Dedifferentiated amniotic fluid mesenchymal stem cell (primary cell): Measurements from ENCODE around the gene GSTM2.
A peak's percentile ranks its signal among the peaks of the same experiment; 100 is the strongest.
"Not testable (repeated sequence)": the region's sequence is repeated elsewhere in the genome, so short reads cannot be mapped to it uniquely, and the experiment has no call there.

Experiments
- DNase-seq: peaks from one replicate; pipeline ENCODE4 v3.0.0-alpha.2; 2016; ENCODE audit errors: extremely low spot score

GSTM2 gene

GRCh38 chr1:109643385-109644230, 24.2 kb upstream of the GSTM2 start:
- peak; percentile 15 for DNase-seq

- DNase-seq, result no peak
Measured at GRCh38 chr1:109644670-109645069, 23.2 kb upstream of the GSTM2 start.

- DNase-seq, result peak; percentile 41
Measured at GRCh38 chr1:109649491-109649914, 18.4 kb upstream of the GSTM2 start.

- peak; percentile 9 for DNase-seq
Measured at GRCh38 chr1:109650609-109651008, 17.2 kb upstream of the GSTM2 start.

GRCh38 chr1:109652402-109652801, 15.5 kb upstream of the GSTM2 start:
- peak; percentile 7 for DNase-seq

- DNase-seq, result peak; percentile 8
Measured at GRCh38 chr1:109653306-109653705, 14.6 kb upstream of the GSTM2 start.

GRCh38 chr1:109654519-109654918, 13.3 kb upstream of the GSTM2 start:
- no peak for DNase-seq

GRCh38 chr1:109655615-109656519, 12.0 kb upstream of the GSTM2 start, which contains the start of gene GSTM4:
Gene GSTM4, plus strand, starts transcription at chr1:109656099. Its CDS starts 291 bp downstream, at chr1:109656390.
- DNase-seq, result peak; percentile 62

GRCh38 chr1:109657395-109657794, 10.5 kb upstream of the GSTM2 start:
- peak; percentile 4 for DNase-seq

- peak; percentile 9 for DNase-seq
Measured at GRCh38 chr1:109657970-109658369, 9.9 kb upstream of the GSTM2 start.

- DNase-seq, result peak; percentile 13
Measured at GRCh38 chr1:109658533-109659042, 9.3 kb upstream of the GSTM2 start.

GRCh38 chr1:109659145-109659544, 8.7 kb upstream of the GSTM2 start:
- peak; percentile 7 for DNase-seq

GRCh38 chr1:109659997-109660690, 7.7 kb upstream of the GSTM2 start:
- DNase-seq, result no peak

GRCh38 chr1:109660691-109661026, 7.2 kb upstream of the GSTM2 start:
- peak; percentile 7 for DNase-seq

GRCh38 chr1:109661391-109661790, 6.5 kb upstream of the GSTM2 start:
- no peak for DNase-seq

GRCh38 chr1:109664671-109665070, 3.2 kb upstream of the GSTM2 start:
- peak; percentile 12 for DNase-seq

- no peak for DNase-seq
Measured at GRCh38 chr1:109668123-109668775, 392 bp downstream of the GSTM2 start.

GRCh38 chr1:109669246-109669948, 1.5 kb downstream of the GSTM2 start:
- no peak for DNase-seq

- DNase-seq, result not testable (repeated sequence)
Measured at GRCh38 chr1:109669949-109670302, 2.1 kb downstream of the GSTM2 start.

GRCh38 chr1:109671067-109671466, 3.2 kb downstream of the GSTM2 start:
- DNase-seq, result no peak

GRCh38 chr1:109673861-109674260, 6.0 kb downstream of the GSTM2 start:
- DNase-seq, result not testable (repeated sequence)
